Embryonic facial prominence (tissue), 1 donor: Measurements from ENCODE around the gene ARHGAP6.

Source experiments
- DNase-seq: peaks from one replicate; pipeline ENCODE4 v3.0.0-alpha.2; 2016; ENCODE audit errors: extremely low spot score

Gene ARHGAP6

DNA sequence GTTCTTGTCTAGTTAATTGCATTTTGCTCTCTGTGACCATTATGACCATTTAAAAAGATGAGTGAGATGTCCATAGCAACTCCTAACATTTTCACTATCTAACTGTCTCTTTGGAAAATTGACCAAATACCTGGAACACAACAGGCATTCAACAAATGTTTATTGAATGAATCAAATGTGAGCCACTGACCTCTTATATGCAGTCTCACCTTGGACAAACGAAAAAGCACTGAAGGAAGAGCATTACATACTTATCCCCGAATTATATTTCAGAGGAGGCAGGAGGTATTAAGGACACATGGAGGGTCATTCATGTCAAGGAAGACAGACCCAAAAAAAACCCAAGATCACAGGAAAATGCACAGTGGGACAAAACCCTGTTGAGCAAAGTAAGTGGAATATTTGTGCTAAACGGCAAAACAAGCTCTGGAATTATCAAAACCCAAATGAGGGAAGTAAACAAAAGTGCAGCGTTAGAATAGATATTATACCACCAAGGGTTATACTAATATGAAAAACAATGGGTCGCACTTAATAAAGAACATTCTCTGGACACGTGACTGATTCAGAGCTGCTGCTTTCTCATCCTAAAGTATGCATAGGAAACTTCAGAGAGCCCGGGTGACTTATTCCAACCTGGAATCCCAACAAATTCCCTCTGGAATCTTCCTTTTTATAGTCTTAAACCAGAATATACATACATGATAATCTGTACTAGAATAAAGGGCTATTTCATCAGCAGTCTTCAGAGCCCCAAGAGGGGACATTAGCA is 240.6 kb downstream of the ARHGAP6 start:
- no peak for DNase-seq

GRCh38 chrX:11423949-11424348 is 241.8 kb downstream of the ARHGAP6 start:
- no peak for DNase-seq

DNA sequence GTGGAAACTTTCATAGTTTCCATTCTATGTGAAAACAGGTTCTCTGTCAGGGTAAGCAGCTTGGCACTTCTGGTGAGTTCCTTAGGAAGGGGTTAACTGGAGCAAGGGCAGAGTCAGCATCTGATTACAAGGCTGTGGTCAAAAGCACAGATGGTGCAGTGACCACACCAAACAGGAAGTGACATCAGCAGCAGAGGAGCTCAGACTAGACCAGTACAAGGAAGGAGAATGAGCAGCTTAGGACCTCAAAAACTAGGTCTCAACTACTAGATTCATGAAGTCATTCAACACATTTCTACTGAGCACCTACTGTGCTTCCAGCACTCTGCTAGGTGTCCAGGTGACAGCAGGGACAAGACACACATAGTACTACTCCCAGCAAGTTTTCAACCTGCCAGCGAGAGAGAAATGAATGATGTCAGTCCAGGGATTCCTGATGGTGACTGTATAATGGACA is 242.3 kb downstream of the ARHGAP6 start:
- no peak for DNase-seq

DNA sequence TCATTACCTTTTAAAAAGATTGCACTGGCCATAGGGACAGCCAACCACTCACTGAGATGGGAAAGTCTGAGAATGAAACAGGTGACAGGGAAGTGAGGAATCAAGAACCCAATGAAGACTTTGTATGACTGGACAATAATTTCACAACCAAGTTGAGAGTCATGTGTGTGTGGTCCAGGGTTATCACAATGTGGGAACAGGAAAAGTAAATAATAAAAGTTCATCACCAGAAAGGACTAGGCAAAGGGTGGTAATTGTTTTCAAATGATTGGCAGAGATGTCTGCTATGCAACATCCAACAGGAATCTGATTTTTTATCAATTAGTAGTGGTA is 243.2 kb downstream of the ARHGAP6 start:
- no peak for DNase-seq

DNA sequence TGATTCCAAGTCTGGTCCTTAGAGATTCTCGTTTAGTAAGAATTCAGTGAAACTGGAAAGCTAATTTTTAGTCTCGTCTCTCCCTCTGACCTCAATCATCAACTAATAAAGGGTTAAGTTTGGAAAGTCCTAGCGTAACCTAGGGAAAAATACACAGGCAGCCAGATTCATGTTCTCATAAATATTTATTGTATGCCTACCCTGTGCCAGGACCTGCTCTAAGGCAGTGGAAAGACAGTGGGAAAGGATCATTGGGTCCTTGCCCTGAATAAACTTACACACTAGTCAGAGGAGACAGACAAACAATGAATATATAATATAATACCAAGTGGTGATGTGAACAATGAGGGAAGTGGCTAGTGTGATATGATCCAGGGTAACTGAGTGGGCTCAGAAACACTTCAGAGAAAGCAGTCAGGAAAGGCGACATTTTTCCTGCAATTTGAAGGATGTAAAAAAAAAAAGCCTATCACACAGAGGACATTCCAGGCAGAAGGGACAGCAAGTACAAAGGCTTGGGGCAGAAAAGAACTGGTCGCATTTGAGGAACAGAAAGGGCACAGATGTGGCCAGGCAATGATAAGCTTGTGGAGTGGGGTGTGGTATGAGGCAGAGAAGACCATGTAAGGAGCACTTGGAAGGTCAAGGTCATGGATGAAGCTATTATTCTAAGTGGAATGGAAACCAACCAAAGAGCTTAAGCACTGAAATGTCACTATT is 243.8 kb downstream of the ARHGAP6 start:
- DNase-seq = no peak

- no peak for DNase-seq
Measured at GRCh38 chrX:11420851-11421250, 244.9 kb downstream of the ARHGAP6 start.

GRCh38 chrX:11419102-11419501 is 246.6 kb downstream of the ARHGAP6 start:
- no peak for DNase-seq

GRCh38 chrX:11416600-11416999 is 249.1 kb downstream of the ARHGAP6 start:
- DNase-seq = no peak

DNA sequence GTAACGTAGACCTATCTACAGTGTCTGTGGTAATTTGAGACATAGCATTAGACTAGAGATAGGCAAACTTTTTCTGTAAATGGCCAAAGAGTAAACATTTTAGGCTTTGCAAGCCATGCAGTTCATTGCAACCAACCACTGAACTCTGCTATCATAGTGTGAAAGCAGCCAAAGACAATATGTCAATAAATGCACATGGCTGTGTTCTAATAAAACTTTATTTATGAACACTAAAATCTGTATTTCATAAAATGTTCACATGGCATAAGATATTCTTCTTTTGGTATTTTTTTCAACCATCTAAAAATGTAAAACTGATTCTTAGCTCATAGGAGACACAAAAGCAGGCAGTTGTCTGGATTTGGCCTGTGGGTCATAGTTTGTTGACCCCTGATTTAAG is 251.6 kb downstream of the ARHGAP6 start:
- no peak for DNase-seq

- no peak for DNase-seq
Measured at GRCh38 chrX:11412715-11413623, 252.8 kb downstream of the ARHGAP6 start.

GRCh38 chrX:11409957-11410356 is 255.8 kb downstream of the ARHGAP6 start:
- DNase-seq = no peak

DNA sequence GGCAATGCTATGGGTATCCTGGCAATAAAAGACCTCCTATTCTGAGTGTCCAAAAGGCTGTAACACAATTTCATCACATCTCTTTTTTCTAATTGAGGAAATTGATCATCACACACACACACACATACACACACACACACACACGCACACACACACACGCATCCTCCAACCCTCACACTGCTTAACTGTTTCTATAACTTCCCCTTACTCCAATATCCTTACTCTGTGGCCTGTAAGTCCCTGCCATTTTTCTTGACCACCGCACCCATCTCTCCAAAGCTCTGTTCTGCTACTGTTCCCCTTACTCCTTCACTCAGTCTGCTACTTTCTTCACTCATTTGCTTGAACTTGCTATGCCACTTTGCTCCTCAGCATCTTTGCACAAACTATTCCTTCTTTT is 256.9 kb downstream of the ARHGAP6 start:
- no peak for DNase-seq

- no peak for DNase-seq
Measured at GRCh38 chrX:11408109-11408405, 257.7 kb downstream of the ARHGAP6 start.

DNA sequence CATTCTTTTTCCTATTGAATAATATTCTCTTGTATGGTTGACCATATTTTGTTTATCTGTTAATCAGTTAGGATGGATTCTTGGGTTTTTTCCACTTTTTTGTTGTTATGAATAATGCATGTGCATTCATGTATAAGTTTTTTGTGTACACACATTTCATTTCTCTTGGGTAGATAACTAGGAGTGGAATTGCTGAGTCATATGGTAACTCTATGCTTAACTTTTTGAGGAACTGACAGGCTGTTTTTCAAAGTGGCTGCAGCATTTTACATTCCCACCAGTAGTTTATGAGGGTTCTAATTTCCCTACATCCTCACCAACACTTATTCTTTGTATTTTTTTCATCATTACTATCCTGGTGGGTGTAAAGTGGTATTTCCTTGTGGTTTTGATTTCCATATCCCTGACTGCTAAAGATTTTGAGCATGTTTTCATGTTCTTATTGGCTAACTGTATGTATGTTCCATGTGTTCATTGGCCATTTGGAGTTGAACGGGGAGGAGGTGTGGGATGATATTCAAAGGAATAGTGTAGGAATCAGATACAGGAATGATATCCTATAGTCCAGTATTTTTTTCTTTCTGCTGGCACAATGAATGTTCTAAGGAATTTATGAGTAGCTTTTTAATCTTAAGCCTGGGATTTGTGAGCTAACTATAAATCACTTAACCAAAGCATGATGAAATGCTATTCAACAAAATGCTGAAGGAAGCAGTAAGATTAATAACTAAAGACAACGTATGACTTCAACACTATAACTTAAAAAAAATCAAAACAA is 258.2 kb downstream of the ARHGAP6 start:
- DNase-seq = no peak

DNA sequence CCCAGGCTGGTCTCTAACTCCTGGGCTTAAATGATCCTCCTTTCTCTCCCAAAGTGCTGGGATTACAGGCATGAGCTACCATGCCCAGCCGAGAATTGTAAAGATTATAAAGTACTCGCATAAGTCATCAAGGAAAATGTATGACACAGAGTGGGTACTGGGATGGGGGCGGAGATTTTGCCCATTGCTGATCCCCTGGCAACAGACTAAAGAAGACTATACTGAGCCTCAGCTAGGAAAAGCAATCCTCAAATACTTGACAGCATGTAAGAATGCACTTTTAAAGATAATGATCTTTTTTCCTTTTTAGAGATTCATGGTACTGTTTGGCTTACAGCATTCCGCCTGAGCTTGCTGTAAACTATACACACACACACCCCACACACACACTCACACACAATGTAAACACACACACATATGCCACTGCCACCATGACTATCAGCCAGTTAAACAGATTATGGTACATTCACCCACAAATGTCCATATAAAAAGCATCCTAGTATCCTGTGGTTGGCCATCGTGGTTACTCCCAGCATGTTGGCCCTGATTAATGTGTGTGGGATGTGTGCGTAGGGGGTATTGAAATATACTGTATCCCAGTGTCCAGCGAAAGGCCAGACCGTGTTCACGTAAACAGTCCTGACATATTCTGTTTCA is 259.5 kb downstream of the ARHGAP6 start:
- no peak for DNase-seq

DNA sequence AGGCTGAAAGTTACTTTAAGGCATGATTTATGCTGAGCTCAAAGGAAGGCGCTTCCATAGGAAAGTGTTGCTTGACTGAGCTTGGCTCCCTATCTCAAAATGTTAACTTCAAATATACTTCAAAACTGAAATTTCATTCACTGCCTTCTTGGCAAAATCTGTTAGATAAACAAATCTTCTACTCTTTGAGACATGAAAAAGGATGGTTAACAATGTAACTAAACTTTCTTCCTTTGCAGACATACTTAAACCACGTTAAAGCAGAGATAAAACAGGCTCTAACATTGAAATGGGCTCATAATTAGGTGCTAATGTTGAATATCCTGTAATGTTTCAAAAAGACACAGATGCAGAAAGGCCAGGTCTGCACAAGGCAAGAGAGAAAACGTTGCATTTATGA is 262.1 kb downstream of the ARHGAP6 start:
- DNase-seq = no peak

GRCh38 chrX:11401966-11402365 is 263.8 kb downstream of the ARHGAP6 start:
- DNase-seq = no peak

DNA sequence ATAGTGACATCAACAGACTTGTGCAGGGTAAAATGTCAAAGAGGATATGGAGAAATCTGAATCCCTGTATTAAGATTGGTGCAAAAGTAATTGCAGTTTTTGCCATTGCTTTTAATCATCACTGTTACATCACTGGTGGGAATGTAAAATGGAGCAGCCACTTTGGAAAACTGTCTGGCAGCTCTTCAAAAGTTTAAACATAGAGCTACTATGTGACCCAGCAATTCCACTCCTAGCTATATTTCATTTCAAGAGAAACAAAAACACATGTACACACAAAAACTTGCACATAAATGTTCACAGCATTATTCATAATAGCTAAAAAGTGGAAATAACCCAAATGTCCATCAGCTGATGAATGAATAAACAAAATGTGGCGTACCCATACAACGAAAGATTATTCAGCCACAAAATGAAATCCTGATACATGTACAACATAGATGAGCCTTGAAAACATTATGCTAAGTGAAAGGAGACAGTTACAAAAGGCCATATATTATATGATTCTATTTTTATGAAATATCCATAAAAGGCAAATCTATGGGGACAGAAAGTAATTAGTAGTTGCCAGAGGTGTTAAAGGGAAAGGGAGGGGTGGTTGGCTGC is 266.1 kb downstream of the ARHGAP6 start:
- DNase-seq = no peak

DNA sequence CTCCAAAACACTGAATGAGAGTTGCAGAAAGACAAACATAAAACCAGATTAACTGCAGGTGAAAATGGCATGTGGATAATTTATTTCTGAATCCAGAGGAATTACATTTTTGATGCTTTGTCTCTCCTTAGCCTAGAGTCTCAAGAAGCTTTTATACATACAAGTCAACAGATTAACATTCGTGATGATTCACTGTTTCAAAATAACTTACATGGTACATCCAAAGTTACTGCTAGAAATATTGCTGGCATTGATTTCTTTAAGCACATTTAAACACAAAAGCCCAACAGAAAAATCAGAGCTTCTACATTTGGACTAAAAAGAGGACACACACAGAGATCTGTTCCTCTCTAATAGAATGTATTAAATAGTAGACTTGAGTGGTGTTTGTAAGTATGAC is 266.9 kb downstream of the ARHGAP6 start:
- no peak for DNase-seq

- no peak for DNase-seq
Measured at GRCh38 chrX:11398139-11398538, 267.6 kb downstream of the ARHGAP6 start.

GRCh38 chrX:11397680-11398079 is 268.0 kb downstream of the ARHGAP6 start:
- DNase-seq = no peak
